ENCODE results near the gene TMC6. TPM values are rescaled to one million over a fixed set of nuclear protein-coding genes. Genes with fewer than 3 reads are reported as not detected.

TMC6 gene
- total and polyA plus RNA-seq, 2 of the 13 experiments (the other 11 are each of a cell fraction or from before 2014, with no cell fraction given) = 48.4 to 99.1 TPM

- peak in 1 of 2 experiments; percentile 66 for TF ChIP-seq HMGXB4 (CRISPR knock-in tag; IDR thresholded peaks at IDR 0.05; ENCODE audit: borderline replicate concordance in 1 of 2, low read depth in 1 of 2)
- no peak; the same call in 1 of the 2 replicates for TF ChIP-seq RXRA (CRISPR knock-in tag; IDR thresholded peaks at IDR 0.05)
- no peak for TF ChIP-seq NCOA2 (CRISPR knock-in tag; IDR thresholded peaks at IDR 0.05)
- no peak for TF ChIP-seq ZNF891 (CRISPR knock-in tag; IDR thresholded peaks at IDR 0.05)
- no peak for TF ChIP-seq ZNF562 (CRISPR knock-in tag; IDR thresholded peaks at IDR 0.05; ENCODE audit: borderline replicate concordance)
- no peak for TF ChIP-seq TGIF2 (CRISPR knock-in tag; IDR thresholded peaks at IDR 0.05)
- TF ChIP-seq NFIB (CRISPR knock-in tag; IDR thresholded peaks at IDR 0.05; ENCODE audit: borderline replicate concordance) = no peak
- TF ChIP-seq ZNF101 (CRISPR knock-in tag; IDR thresholded peaks at IDR 0.05; ENCODE audit: borderline replicate concordance, low read depth) = no peak
- no peak for TF ChIP-seq ZNF672 (CRISPR knock-in tag; IDR thresholded peaks at IDR 0.05)
- no peak for TF ChIP-seq ZMYM4 (CRISPR knock-in tag; IDR thresholded peaks at IDR 0.05)
- TF ChIP-seq TFDP2 (CRISPR knock-in tag; IDR thresholded peaks at IDR 0.05) = no peak
- no peak for TF ChIP-seq KMT2B (CRISPR knock-in tag; IDR thresholded peaks at IDR 0.05)
- no peak for TF ChIP-seq CREM (IDR thresholded peaks at IDR 0.05)
- TF ChIP-seq CREM (CRISPR knock-in tag; IDR thresholded peaks at IDR 0.05) = no peak
- TF ChIP-seq GATAD2A (CRISPR knock-in tag; IDR thresholded peaks at IDR 0.05) = no peak; the same call in 1 of the 2 replicates
- no peak for TF ChIP-seq E2F5 (CRISPR knock-in tag; conservative IDR thresholded peaks at IDR 0.05)
- TF ChIP-seq RXRB (CRISPR knock-in tag; IDR thresholded peaks at IDR 0.05; ENCODE audit: borderline replicate concordance) = no peak
- no peak for TF ChIP-seq PREB (CRISPR knock-in tag; IDR thresholded peaks at IDR 0.05)
- no peak for TF ChIP-seq SOX6 (IDR thresholded peaks at IDR 0.05)
- peak; percentile 70 for TF ChIP-seq SOX6 (CRISPR knock-in tag; IDR thresholded peaks at IDR 0.05)
- no peak for TF ChIP-seq SRSF9 (IDR thresholded peaks at IDR 0.05; ENCODE audit: borderline replicate concordance, insufficient read depth, low read depth, low read length, poor library complexity, severe bottlenecking)
- TF ChIP-seq HOXA5 (CRISPR knock-in tag; IDR thresholded peaks at IDR 0.05) = no peak
- no peak for TF ChIP-seq SMAD1 (CRISPR knock-in tag; IDR thresholded peaks at IDR 0.05; ENCODE audit: borderline replicate concordance, low read depth)
- no peak for TF ChIP-seq XBP1 (CRISPR knock-in tag; IDR thresholded peaks at IDR 0.05)
- no peak for TF ChIP-seq ZNF24 (IDR thresholded peaks at IDR 0.05)
- no peak for TF ChIP-seq REL (CRISPR knock-in tag; conservative IDR thresholded peaks at IDR 0.05)
Measured at GRCh38 chr17:78137392-78138203, 9.0 kb upstream of the TMC6 start (continued).

Data from HepG2 (cell line).